ENCODE results near the gene NPHP1. TPM values are rescaled to one million over a fixed set of nuclear protein-coding genes. Genes with fewer than 3 reads are reported as not detected.
"Not testable (repeated sequence)": the region's sequence is repeated elsewhere in the genome, so short reads cannot be mapped to it uniquely, and the experiment has no call there.

NPHP1 gene
- total RNA-seq, 1 donor from 2014 or later = 9.8 TPM

DNA sequence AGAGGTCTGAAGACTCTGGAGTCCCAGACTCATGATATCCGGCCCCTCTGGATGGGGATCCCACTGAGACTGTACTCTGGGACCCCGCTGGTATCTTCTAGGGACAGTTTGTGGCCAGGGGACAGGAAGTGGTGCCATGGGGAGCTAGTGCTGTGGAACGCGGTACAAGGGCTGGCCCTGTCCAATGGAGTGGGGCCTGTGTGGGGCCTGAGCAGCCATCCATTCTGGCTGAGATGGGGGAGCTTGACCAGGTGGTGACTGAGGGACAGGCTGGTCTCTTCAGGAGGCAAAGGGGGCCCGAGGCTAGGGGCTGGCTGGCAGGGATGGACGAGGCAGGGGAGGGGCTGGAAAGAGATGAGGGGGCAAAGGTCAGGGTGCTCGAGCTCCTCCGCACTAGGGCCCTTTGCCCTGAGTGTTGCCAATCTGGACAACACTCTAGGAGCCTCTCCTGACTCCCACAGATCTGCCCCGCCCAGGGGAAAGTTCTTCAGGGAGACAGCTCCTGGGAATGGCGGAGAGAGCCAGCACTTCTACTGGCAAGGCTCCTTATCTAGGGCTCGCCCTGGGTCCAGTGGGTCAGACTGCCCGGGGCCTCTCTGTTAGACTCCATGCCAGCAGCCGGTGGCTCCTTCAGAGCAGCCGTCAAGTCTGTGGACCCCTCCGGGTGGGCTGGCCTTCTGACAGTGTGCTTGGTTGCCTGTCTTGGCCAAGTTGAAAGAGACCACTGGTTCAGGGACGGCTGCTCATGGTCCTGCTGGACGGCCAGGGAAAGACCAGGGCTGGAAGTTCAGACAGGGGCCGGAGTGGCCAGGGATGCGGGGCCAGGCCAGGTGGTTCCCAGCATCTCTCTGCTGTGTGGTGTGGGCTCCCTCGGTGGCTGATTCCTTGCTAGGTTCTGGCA, 101.5 kb downstream of the NPHP1 start:
- peak in 1 of 2 donors; percentile 60 for DNase-seq (ENCODE audit: low spot score in 2 of 2)
- Histone ChIP-seq H3K27me3 (no peaks in the 10 kb centered on the region), H3K36me3 (no peaks in the 10 kb centered on the region), H3K27ac (peak overlapping the region; percentile 98 to 99), H3K4me3 (no peak overlapping the region), H3K9me3 (no peaks in the 10 kb centered on the region), H3K4me1 (peaks cover 16 to 48% of the 10 kb centered on the region in 2 donors)
- intact Hi-C loops (cut with DNase I) = no loop called here
- TF ChIP-seq, protein P1, sequence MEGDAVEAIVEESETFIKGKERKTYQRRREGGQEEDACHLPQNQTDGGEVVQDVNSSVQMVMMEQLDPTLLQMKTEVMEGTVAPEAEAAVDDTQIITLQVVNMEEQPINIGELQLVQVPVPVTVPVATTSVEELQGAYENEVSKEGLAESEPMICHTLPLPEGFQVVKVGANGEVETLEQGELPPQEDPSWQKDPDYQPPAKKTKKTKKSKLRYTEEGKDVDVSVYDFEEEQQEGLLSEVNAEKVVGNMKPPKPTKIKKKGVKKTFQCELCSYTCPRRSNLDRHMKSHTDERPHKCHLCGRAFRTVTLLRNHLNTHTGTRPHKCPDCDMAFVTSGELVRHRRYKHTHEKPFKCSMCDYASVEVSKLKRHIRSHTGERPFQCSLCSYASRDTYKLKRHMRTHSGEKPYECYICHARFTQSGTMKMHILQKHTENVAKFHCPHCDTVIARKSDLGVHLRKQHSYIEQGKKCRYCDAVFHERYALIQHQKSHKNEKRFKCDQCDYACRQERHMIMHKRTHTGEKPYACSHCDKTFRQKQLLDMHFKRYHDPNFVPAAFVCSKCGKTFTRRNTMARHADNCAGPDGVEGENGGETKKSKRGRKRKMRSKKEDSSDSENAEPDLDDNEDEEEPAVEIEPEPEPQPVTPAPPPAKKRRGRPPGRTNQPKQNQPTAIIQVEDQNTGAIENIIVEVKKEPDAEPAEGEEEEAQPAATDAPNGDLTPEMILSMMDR (IDR thresholded peaks at IDR 0.05) = no peak

DNA sequence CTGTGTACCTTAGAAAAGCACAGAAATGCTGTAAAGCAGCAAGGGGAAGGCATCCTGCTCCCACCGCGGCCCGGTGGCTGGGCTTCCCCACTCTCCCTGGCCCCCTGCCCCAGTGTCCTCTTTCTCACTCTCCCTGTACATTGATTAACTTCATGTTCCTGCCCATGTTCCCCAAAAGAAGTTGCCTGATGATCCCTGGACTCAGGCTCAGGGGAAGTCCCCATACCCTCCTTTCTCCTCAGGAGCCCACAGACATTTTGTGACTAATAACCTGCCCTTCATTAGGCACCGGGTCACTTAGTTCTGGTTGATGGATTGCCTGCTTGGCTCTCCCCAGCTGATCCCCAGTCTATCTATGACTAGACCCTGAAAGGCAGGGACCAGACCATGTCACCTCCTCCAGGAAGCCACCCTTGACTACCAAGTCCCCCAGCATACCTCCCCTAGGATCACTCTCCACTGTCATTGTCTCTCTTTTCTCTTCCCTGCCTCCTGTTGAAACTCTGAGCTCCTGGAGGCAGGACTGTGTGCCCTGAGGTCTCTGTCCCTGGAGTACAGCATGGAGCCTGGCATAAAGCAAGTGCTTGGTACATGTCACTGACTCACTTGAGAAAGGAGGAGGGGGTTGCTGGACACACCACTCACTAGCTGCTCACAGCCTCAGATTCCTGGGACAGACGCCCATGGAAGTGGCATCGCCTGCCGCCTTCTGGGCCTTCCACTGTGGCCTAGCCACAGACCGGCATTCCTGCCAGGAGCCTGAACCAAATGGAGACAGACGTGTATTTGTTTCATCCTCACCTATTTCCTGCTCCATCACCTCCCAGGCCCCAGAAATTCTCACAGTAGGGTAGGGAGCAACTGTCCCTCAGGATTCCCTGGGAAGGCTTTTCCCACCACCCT, 102.7 kb downstream of the NPHP1 start:
- Histone ChIP-seq H3K4me3 (peak overlapping the region; percentile 7 to 48), H3K4me1 (peaks cover 16 to 47% of the 10 kb centered on the region in 2 donors), H3K9me3 (no peaks in the 10 kb centered on the region), H3K36me3 (no peaks in the 10 kb centered on the region), H3K27me3 (no peaks in the 10 kb centered on the region), H3K27ac (peak overlapping the region; percentile 98 to 99)
- intact Hi-C loops (cut with DNase I) = no loop called here
- TF ChIP-seq, protein P1 (IDR thresholded peaks at IDR 0.05) = no peak
- peak in 1 of 2 donors; percentile 64 for DNase-seq (ENCODE audit: low spot score in 2 of 2)

DNA sequence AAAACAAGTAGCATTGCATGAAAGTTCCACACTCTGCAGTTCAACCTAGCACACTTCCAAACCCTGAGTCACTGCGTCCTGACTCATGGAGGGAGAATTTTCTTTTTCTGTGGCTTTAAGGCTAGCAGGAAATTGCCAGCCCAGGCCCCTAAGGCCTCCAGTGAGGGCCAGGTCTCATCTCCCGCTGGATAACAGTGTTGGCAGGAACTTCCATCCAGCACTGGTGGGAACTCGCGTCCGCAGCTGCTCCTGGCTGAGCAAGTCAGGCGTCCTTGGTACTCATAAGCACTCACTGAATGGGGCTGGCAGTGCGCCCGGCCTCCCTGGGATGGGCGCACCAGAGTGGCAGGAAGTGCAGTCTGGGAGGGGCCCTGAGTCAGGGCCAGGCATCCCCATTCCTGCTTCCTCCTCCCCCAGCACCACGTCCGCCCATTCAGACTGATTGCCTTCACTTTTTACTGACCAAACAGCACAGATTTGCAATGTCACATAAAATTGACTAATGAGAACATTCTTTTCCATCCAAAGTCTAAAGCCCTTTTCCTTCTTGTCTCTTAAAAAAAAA, 103.5 kb downstream of the NPHP1 start:
- H3K27ac ChIP-seq = peak overlapping the region; percentile 98 to 99
- peaks cover 16 to 41% of the 10 kb centered on the region in 2 donors for H3K4me1 ChIP-seq
- DNase-seq (ENCODE audit: low spot score in 2 of 2) = peak; percentile 97 to 99
- TF ChIP-seq, protein P1 (IDR thresholded peaks at IDR 0.05) = no peak
- no peaks in the 10 kb centered on the region for H3K9me3 ChIP-seq
- intact Hi-C loops (cut with DNase I) = no loop called here
- peak overlapping the region; percentile 7 to 48 for H3K4me3 ChIP-seq
- no peaks in the 10 kb centered on the region for H3K27me3 ChIP-seq
- H3K36me3 ChIP-seq = no peaks in the 10 kb centered on the region

DNA sequence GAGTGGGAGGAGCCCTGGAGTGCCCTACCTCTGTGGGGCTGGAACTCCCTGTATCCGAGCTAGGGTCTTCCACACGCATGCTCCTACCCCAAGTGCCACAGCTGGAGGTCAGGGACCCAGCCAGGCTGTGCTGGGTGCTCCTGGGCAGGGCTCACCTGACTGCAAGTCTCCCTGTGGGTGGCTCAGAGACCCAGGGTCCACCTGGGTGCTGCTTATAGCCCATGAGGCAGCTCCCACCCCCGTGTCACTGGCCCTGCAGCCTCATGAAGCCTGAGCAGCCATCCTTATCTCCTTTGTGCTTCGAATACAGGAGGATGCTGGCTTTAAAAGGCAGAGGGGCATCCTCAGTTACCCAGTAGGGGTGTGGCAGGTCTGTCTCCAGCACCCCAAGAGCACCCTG, 103.9 kb downstream of the NPHP1 start:
- H3K27me3 ChIP-seq; H3K36me3 ChIP-seq; H3K9me3 ChIP-seq; DNase-seq (ENCODE audit: low spot score in 2 of 2); intact Hi-C loops (cut with DNase I): not testable (repeated sequence)
- Histone ChIP-seq H3K27ac (peak overlapping the region; percentile 98 to 99), H3K4me1 (peaks cover 16 to 45% of the 10 kb centered on the region in 2 donors), H3K4me3 (peak overlapping the region in 1 of 2 donors; percentile 2)

DNA sequence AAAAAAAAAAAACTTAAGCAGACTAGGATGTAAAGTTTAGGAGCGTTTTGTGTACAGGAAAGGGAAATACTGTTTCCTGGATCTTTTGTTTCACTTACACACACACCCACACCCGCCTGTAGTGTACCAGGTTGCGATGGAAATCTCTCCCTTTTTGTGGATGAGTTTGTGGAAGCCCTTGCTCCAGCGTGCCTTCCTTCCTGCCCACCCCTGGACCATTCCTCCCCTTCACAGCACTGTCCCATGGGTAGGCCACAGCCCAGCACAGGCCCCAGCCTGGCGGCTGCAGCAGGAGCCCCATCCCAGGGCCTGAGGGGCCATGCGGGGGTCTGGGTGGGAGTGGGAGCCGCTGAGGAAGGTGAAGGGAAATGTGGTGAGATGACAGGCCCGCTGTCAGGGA, 104.3 kb downstream of the NPHP1 start:
- intact Hi-C loops (cut with DNase I) = no loop called here
- TF ChIP-seq, protein P1 (IDR thresholded peaks at IDR 0.05) = no peak
- H3K36me3 ChIP-seq = no peaks in the 10 kb centered on the region
- peaks cover 16 to 44% of the 10 kb centered on the region in 2 donors for H3K4me1 ChIP-seq
- H3K27me3 ChIP-seq = no peaks in the 10 kb centered on the region
- DNase-seq (ENCODE audit: low spot score in 2 of 2) = peak in 1 of 2 donors; percentile 45
- H3K27ac ChIP-seq = peak overlapping the region; percentile 98 to 99
- H3K9me3 ChIP-seq = no peaks in the 10 kb centered on the region
- no peak overlapping the region for H3K4me3 ChIP-seq
